ENCODE results near the gene L3MBTL4.

DNA sequence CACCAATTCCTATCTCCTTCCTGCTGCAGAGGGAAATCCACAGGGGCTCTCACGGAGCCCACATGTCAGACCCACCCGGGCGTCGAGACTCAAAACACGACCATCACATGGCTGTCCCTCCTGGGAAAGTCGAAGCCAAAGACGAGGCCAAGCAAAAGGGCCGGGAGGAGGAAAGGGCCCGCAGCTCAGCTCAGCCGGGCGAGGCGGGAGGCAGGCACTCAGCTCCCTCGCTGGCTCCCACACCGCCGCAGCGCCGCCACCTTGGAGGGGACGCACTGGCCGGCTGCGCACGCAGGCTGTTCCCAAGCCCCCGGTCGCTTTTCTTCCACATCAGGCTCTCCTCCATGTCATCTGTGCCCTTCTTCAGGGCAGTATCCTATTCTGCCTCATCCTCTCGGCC lies 130.4 kb downstream of the L3MBTL4 start:
- TF ChIP-seq, protein P1, sequence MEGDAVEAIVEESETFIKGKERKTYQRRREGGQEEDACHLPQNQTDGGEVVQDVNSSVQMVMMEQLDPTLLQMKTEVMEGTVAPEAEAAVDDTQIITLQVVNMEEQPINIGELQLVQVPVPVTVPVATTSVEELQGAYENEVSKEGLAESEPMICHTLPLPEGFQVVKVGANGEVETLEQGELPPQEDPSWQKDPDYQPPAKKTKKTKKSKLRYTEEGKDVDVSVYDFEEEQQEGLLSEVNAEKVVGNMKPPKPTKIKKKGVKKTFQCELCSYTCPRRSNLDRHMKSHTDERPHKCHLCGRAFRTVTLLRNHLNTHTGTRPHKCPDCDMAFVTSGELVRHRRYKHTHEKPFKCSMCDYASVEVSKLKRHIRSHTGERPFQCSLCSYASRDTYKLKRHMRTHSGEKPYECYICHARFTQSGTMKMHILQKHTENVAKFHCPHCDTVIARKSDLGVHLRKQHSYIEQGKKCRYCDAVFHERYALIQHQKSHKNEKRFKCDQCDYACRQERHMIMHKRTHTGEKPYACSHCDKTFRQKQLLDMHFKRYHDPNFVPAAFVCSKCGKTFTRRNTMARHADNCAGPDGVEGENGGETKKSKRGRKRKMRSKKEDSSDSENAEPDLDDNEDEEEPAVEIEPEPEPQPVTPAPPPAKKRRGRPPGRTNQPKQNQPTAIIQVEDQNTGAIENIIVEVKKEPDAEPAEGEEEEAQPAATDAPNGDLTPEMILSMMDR (IDR thresholded peaks at IDR 0.05): no peak
- no peak for TF ChIP-seq POLR2A (IDR thresholded peaks at IDR 0.05)
